BE2C (cell line): Measurements from ENCODE around the gene YTHDF1.
"Not testable (repeated sequence)": the region's sequence is repeated elsewhere in the genome, so short reads cannot be mapped to it uniquely, and the experiment has no call there.

Experiments used
- DNase-seq: peaks from one replicate; pipeline ENCODE4 v3.0.0-alpha.2; 2020
- H3K27me3 ChIP-seq: fragments of 250-450 bp; sonication (Bioruptor Pico); 2 replicates; pipeline ENCODE4 v1.5.1; 2020; ENCODE audit warnings: mild to moderate bottlenecking
- H3K36me3 ChIP-seq: fragments of 250-450 bp; sonication (Bioruptor Pico); 2 replicates; pipeline ENCODE4 v1.5.1; 2020; ENCODE audit warnings: mild to moderate bottlenecking
- H3K4me1 ChIP-seq: fragments of 250-450 bp; sonication (Bioruptor Pico); 2 replicates; pipeline ENCODE4 v1.5.1; 2020
- H3K4me3 ChIP-seq: 2 replicates; pipeline ENCODE4 v1.5.1; 2011; ENCODE audit warnings: low read depth, low read length
- H3K9me3 ChIP-seq: fragments of 250-450 bp; sonication (Bioruptor Pico); 2 replicates; pipeline ENCODE4 v1.5.1; 2020
- TF ChIP-seq, protein P1 (sequence below): IDR thresholded peaks from 2 replicates; pipeline ENCODE4 v1.5.1; 2012; ENCODE audit warnings: mild to moderate bottlenecking, low read depth, low read length

Gene YTHDF1

DNA sequence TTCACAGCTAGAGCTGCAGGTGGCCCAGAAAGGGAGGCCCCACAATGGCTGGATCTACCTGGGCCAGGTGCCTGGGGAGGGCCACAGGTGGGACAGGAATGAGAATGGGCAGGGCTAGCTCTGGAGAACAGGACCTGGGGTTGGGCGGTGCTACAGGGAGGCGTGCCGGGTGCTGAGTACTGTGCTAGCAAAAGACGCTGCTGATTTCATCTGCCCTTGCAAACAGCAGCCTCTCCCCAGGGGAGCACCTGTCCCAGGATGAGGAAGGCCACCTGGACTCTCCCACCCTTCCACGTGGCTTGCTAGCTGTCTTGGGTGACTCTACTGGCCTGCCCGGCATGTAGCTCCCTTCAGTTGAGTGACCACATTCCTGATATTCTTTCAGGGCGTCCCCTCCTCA lies 6.6 kb upstream of the YTHDF1 start:
- Histone ChIP-seq H3K27me3 (no peaks in the 10 kb centered on the region), H3K36me3 (no peaks in the 10 kb centered on the region), H3K9me3 (no peaks in the 10 kb centered on the region), H3K4me1 (peaks cover 17% of the 10 kb centered on the region), H3K4me3 (no peak overlapping the region)
- no peak for DNase-seq
- TF ChIP-seq, protein P1, sequence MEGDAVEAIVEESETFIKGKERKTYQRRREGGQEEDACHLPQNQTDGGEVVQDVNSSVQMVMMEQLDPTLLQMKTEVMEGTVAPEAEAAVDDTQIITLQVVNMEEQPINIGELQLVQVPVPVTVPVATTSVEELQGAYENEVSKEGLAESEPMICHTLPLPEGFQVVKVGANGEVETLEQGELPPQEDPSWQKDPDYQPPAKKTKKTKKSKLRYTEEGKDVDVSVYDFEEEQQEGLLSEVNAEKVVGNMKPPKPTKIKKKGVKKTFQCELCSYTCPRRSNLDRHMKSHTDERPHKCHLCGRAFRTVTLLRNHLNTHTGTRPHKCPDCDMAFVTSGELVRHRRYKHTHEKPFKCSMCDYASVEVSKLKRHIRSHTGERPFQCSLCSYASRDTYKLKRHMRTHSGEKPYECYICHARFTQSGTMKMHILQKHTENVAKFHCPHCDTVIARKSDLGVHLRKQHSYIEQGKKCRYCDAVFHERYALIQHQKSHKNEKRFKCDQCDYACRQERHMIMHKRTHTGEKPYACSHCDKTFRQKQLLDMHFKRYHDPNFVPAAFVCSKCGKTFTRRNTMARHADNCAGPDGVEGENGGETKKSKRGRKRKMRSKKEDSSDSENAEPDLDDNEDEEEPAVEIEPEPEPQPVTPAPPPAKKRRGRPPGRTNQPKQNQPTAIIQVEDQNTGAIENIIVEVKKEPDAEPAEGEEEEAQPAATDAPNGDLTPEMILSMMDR = no peak

DNA sequence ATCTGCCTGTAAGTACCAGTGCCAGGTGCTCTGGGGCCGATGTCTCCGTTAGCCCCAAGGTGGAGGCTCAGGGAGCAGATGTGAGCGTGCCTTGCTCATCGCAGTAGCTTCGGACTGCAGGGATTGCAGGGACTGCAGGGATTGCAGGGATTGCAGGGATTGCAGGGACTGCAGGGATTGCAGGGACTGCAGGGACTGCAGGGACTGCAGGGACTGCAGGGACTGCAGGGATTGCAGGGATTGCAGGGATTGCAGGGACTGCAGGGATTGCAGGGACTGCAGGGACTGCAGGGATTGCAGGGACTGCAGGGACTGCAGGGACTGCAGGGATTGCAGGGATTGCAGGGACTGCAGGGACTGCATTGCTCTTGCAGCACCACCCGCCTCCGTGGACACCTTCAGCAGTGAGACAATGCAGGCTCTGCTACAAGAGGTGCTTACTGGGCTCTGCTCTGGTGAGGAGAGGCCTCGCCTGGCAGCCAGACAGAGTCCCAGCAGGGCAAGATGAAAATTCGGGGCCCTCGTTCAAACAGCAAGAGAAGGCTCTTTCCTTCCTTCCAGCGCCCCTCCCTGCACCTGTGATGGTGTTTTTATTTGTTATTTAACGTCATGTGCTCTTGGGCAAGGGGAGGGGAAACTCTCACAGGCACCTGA lies 5.6 kb upstream of the YTHDF1 start:
- H3K27me3 ChIP-seq, H3K36me3 ChIP-seq, DNase-seq, H3K4me3 ChIP-seq, H3K9me3 ChIP-seq: not testable (repeated sequence)
- peaks cover 27% of the 10 kb centered on the region for H3K4me1 ChIP-seq

DNA sequence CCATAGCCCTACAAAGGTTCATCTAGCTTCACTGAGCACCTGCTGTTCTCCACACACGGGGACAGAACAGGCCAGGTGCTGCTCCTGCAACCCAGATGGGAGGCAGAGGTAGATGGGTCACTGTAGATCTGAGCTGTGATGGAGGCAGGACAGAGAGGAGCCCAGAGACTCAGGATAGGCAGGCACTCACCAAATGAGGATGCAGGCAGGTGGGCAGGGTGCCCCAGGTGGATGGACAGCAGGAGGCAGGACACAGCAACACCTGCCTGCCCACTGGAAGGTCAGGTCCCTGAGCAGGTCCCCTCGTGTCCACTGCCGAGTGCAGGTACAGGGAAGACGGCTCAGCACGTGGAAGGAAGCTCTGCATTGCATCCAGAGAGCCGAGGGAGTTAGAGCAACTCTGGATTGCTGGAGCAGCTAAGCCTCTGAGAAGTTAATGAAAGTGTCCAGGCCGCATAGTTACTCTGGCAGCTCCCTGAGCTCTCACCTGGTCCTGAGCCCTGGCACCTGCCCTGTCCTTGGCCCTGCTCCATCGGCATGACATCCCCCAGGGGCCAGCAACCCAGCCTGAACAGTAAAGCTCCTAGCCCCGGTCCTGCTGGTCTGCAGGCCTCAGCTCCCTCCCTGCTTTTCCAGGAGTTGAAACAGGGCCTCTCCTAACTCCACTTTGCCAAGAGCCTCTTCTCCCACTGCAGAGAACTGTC lies 4.9 kb upstream of the YTHDF1 start:
- Histone ChIP-seq H3K27me3 (no peaks in the 10 kb centered on the region), H3K9me3 (no peaks in the 10 kb centered on the region), H3K4me3 (no peak overlapping the region), H3K36me3 (no peaks in the 10 kb centered on the region), H3K4me1 (peaks cover 29% of the 10 kb centered on the region)
- TF ChIP-seq, protein P1 = no peak
- DNase-seq = no peak

DNA sequence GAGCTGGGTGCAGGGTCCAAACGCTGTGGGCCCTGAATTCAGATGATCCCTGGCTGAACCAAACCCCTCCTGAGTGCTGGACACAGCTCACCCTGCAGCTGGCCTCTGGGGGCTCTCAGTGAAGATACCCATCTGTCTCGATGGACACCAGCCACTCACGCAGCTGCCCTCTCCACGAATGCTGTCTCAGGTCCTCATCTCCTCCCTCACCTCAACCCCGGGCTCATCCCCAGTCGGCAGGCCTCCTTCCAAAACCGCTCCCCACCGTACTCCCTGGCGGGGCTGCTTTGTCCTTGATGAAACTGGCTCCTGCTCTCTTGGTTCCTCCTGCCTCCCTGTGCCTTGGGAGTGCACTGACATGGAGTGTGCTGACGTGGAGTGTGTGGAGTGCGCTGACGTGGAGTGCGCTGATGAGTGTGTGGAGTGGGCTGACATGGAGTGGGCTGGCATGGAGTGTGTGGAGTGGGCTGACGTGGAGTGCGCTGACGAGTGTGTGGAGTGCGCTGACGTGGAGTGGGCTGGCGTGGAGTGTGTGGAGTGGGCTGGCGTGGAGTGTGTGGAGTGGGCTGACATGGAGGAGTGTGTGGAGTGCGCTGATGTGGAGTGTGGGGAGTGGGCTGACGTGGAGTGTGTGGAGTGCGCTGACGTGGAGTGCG lies 4.1 kb upstream of the YTHDF1 start:
- H3K36me3 ChIP-seq = no peaks in the 10 kb centered on the region
- H3K9me3 ChIP-seq = no peaks in the 10 kb centered on the region
- H3K4me1 ChIP-seq = peaks cover 27% of the 10 kb centered on the region
- DNase-seq = no peak
- H3K4me3 ChIP-seq = no peak overlapping the region
- TF ChIP-seq, protein P1 = no peak
- H3K27me3 ChIP-seq = no peaks in the 10 kb centered on the region

DNA sequence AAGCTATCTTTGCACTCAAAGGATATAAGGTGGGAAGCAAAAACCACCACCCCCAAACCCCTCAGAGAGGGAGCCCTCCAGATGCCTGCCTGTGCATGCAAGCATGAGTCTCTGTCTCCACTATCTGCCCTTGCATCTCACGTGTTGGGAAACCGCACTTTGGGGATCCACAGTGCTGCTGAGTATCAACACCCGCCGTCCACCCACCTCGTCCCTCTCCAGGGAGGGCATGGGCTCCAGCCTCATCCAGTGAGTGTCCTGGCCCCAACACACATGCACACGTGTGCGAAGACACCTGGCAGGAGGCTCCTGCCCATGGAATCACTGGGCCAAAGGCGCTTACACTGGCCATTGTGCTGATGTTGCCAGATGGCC lies 3.5 kb upstream of the YTHDF1 start:
- H3K4me1 ChIP-seq = peaks cover 23% of the 10 kb centered on the region
- TF ChIP-seq, protein P1 = no peak
- no peak overlapping the region for H3K4me3 ChIP-seq
- H3K9me3 ChIP-seq = no peaks in the 10 kb centered on the region
- DNase-seq = no peak
- peaks cover 5% of the 10 kb centered on the region for H3K36me3 ChIP-seq
- no peaks in the 10 kb centered on the region for H3K27me3 ChIP-seq

DNA sequence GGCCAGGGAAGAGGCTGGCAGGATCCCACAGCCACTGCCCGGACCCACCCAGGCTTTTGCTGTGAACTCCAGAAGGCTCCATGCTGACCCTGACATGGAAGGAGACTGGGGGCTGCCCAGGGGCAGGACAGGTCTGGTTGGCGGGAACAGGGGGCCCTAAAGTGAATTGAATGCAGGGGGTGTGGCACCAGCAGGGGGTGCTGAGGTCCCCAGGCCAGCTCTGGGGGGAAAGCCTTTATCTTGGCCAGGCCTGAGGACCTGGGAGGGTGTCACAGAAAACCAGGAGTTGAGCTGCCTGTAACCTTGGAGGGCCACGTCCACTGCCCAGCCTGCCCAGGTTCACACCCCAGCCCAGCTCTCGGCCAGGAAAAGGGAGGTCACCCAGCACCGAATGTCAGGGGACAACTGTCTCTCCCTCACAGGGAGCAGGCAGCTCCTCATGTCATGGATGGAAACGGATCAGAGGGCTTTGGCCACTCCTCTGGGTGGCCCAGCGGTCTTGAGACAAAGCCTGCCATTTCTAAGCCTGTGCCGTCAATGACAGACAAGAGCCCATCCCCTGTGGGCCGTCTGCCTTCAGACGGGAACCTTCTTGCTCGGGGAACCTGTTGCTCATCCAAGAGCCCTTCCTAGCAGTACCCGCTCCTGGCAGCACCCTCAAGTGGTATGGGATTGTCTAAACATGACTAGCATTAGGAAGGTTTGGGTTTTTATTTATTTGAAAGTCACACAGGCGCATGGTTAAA lies 2.9 kb upstream of the YTHDF1 start:
- H3K27me3 ChIP-seq = no peaks in the 10 kb centered on the region

More for the DNA sequence above, 2.9 kb upstream of the YTHDF1 start:
- TF ChIP-seq, protein P1 = no peak
- DNase-seq = no peak
- H3K36me3 ChIP-seq = peaks cover 11% of the 10 kb centered on the region
- H3K9me3 ChIP-seq = no peaks in the 10 kb centered on the region
- H3K4me1 ChIP-seq = peaks cover 20% of the 10 kb centered on the region
- H3K4me3 ChIP-seq = no peak overlapping the region
